ENCODE measurements around the gene EXOC3L1. TPM values are rescaled to one million over a fixed set of nuclear protein-coding genes. Genes with fewer than 3 reads are reported as not detected.

The EXOC3L1 gene
- total RNA-seq, 2 experiments from 2014 or later = not detected

GRCh38 chr16:67210069-67210937, 20.4 kb upstream of the EXOC3L1 start:
- Mint-ChIP-seq H3K4me3 (no peak overlapping the region), H3K27me3 (no peaks in the 10 kb centered on the region), H3K27ac (no peak overlapping the region), H3K4me1 (no peaks in the 10 kb centered on the region), H3K36me3 (no peaks in the 10 kb centered on the region), H3K9me3 (ENCODE audit: low read depth) (no peaks in the 10 kb centered on the region)
- DNase-seq (no peak), ATAC-seq (no peak)
- CTCF ChIA-PET = interaction anchor here (0.8 to 1.0 kb wide), 2 partner anchors 13 to 37 kb away, joined by 3 read pairs; partner anchors contain the start of gene FHOD1

- ATAC-seq = no peak
- no peaks in the 10 kb centered on the region for H3K4me1 Mint-ChIP-seq
- CTCF ChIA-PET = interaction anchor here (1.0 kb wide), 1 partner anchor 38 kb away, joined by 3 read pairs; the partner anchor contains the start of gene FHOD1
- H3K27ac Mint-ChIP-seq = no peak overlapping the region
- no peak overlapping the region for H3K4me3 Mint-ChIP-seq
- H3K36me3 Mint-ChIP-seq = no peaks in the 10 kb centered on the region
- H3K9me3 Mint-ChIP-seq (ENCODE audit: low read depth) = no peaks in the 10 kb centered on the region
- no peak for DNase-seq
- H3K27me3 Mint-ChIP-seq = no peaks in the 10 kb centered on the region
Observed at GRCh38 chr16:67209565-67209964, 19.6 kb upstream of the EXOC3L1 start.

GRCh38 chr16:67208154-67208896, 18.4 kb upstream of the EXOC3L1 start:
- Mint-ChIP-seq H3K9me3 (ENCODE audit: low read depth) (no peaks in the 10 kb centered on the region), H3K36me3 (no peaks in the 10 kb centered on the region), H3K4me1 (no peaks in the 10 kb centered on the region), H3K4me3 (no peak overlapping the region), H3K27me3 (no peaks in the 10 kb centered on the region), H3K27ac (no peak overlapping the region)
- CTCF ChIA-PET = interaction anchor here (1.8 kb wide), 1 partner anchor 10 kb away, joined by 9 read pairs; the partner anchor contains the start of gene ELMO3
- DNase-seq (no peak), ATAC-seq (no peak)

GRCh38 chr16:67207249-67208091, 17.5 kb upstream of the EXOC3L1 start:
- DNase-seq (no peak), ATAC-seq (no peak)
- no peaks in the 10 kb centered on the region for H3K9me3 Mint-ChIP-seq (ENCODE audit: low read depth)

GRCh38 chr16:67206838-67207248, 16.9 kb upstream of the EXOC3L1 start:
- Mint-ChIP-seq H3K27me3 (no peaks in the 10 kb centered on the region), H3K27ac (no peak overlapping the region), H3K36me3 (no peaks in the 10 kb centered on the region), H3K4me1 (no peaks in the 10 kb centered on the region), H3K9me3 (ENCODE audit: low read depth) (no peaks in the 10 kb centered on the region), H3K4me3 (no peak overlapping the region)
- DNase-seq = no peak
- no peak for ATAC-seq
- CTCF ChIA-PET = interaction anchor here (0.6 kb wide), 1 partner anchor 12 kb away, joined by 3 read pairs; no protein-coding TSS in a partner anchor

More at GRCh38 chr16:67207249-67208091, 17.5 kb upstream of the EXOC3L1 start:
- H3K27me3 Mint-ChIP-seq = no peaks in the 10 kb centered on the region
- CTCF ChIA-PET = interaction anchor here (0.6 to 1.8 kb wide), 2 partner anchors 9 to 11 kb away, joined by 3 to 9 read pairs; partner anchors contain the start of gene ELMO3
- no peaks in the 10 kb centered on the region for H3K36me3 Mint-ChIP-seq
- H3K4me3 Mint-ChIP-seq = no peak overlapping the region
- H3K27ac Mint-ChIP-seq = no peak overlapping the region
- no peaks in the 10 kb centered on the region for H3K4me1 Mint-ChIP-seq

GRCh38 chr16:67206129-67206837, 16.3 kb upstream of the EXOC3L1 start:
- DNase-seq = no peak
- Mint-ChIP-seq H3K4me3 (no peak overlapping the region), H3K36me3 (peaks cover under 1% of the 10 kb centered on the region), H3K9me3 (ENCODE audit: low read depth) (no peaks in the 10 kb centered on the region), H3K4me1 (no peaks in the 10 kb centered on the region), H3K27ac (no peak overlapping the region), H3K27me3 (no peaks in the 10 kb centered on the region)
- no peak for ATAC-seq
- CTCF ChIA-PET = no interaction called here

GRCh38 chr16:67204076-67204475, 14.1 kb upstream of the EXOC3L1 start:
- CTCF ChIA-PET = interaction anchor here (1.0 kb wide), 1 partner anchor 15 kb away, joined by 3 read pairs; no protein-coding TSS in a partner anchor

GRCh38 chr16:67202956-67203493, 13.1 kb upstream of the EXOC3L1 start:
- CTCF ChIA-PET = interaction anchor here (1.2 kb wide), 1 partner anchor 9 kb away, joined by 3 read pairs; no protein-coding TSS in a partner anchor
- Mint-ChIP-seq H3K27me3 (no peaks in the 10 kb centered on the region), H3K27ac (no peak overlapping the region), H3K4me1 (no peaks in the 10 kb centered on the region), H3K4me3 (no peak overlapping the region), H3K9me3 (ENCODE audit: low read depth) (no peaks in the 10 kb centered on the region), H3K36me3 (peaks cover 9% of the 10 kb centered on the region)
- ATAC-seq (no peak), DNase-seq (no peak)

More at GRCh38 chr16:67204076-67204475, 14.1 kb upstream of the EXOC3L1 start:
- Mint-ChIP-seq H3K4me3 (no peak overlapping the region), H3K27ac (no peak overlapping the region), H3K27me3 (no peaks in the 10 kb centered on the region), H3K4me1 (no peaks in the 10 kb centered on the region), H3K9me3 (ENCODE audit: low read depth) (no peaks in the 10 kb centered on the region), H3K36me3 (peaks cover 7% of the 10 kb centered on the region)
- ATAC-seq = no peak
- DNase-seq = no peak

- Mint-ChIP-seq H3K4me1 (no peaks in the 10 kb centered on the region), H3K9me3 (ENCODE audit: low read depth) (no peaks in the 10 kb centered on the region), H3K36me3 (peaks cover 14% of the 10 kb centered on the region), H3K27me3 (no peaks in the 10 kb centered on the region), H3K4me3 (no peak overlapping the region), H3K27ac (no peak overlapping the region)
- no peak for ATAC-seq
- no peak for DNase-seq
- CTCF ChIA-PET = interaction anchor here (1.2 kb wide), 1 partner anchor 9 kb away, joined by 3 read pairs; no protein-coding TSS in a partner anchor
Observed at GRCh38 chr16:67202426-67202825, 12.5 kb upstream of the EXOC3L1 start.

- H3K27me3 Mint-ChIP-seq = no peaks in the 10 kb centered on the region
- no peaks in the 10 kb centered on the region for H3K9me3 Mint-ChIP-seq (ENCODE audit: low read depth)
- CTCF ChIA-PET = no interaction called here
- DNase-seq (no peak), ATAC-seq (no peak)
- H3K4me3 Mint-ChIP-seq = no peak overlapping the region
- peaks cover 4% of the 10 kb centered on the region for H3K4me1 Mint-ChIP-seq
- H3K36me3 Mint-ChIP-seq = peaks cover 19% of the 10 kb centered on the region
- H3K27ac Mint-ChIP-seq = no peak overlapping the region
Observed at GRCh38 chr16:67201411-67202345, 11.7 kb upstream of the EXOC3L1 start.

GRCh38 chr16:67200491-67200890, 10.6 kb upstream of the EXOC3L1 start:
- peaks cover 29% of the 10 kb centered on the region for H3K36me3 Mint-ChIP-seq
- H3K4me1 Mint-ChIP-seq = peaks cover 15% of the 10 kb centered on the region
- H3K27me3 Mint-ChIP-seq = no peaks in the 10 kb centered on the region
- CTCF ChIA-PET = no interaction called here
- no peak for ATAC-seq
- no peaks in the 10 kb centered on the region for H3K9me3 Mint-ChIP-seq (ENCODE audit: low read depth)
- no peak for DNase-seq
- H3K27ac Mint-ChIP-seq = no peak overlapping the region
- no peak overlapping the region for H3K4me3 Mint-ChIP-seq

All from activated CD8-positive, alpha-beta memory T cell treated with anti-CD3 and anti-CD28 coated beads, Interleukin-2, amount 10 ng/mL, durations not matched to agents 7 days and 5 days (primary cell).